Subcutaneous abdominal adipose tissue (tissue), 5 donors: ENCODE measurements around the gene PRELID1.

Source experiments
- H3K27ac ChIP-seq: one replicate; pipeline ENCODE4 v1.7.0; 2013; ENCODE audit warnings: low read depth, mild to moderate bottlenecking, inconsistent platforms, low read length, moderate library complexity
- H3K27me3 ChIP-seq, 5 donors: one replicate each; pipeline ENCODE4 v1.7.0; 2013; ENCODE audit warnings: low read length in 5 of 5, inconsistent platforms in 1 of 5; ENCODE audit not compliant: control insufficient read depth in 5 of 5, insufficient read depth in 4 of 5
- H3K36me3 ChIP-seq, 5 donors: one replicate each; pipeline ENCODE4 v1.7.0; 2013; ENCODE audit warnings: low read length in 5 of 5; ENCODE audit not compliant: control insufficient read depth in 5 of 5, insufficient read depth in 5 of 5
- H3K4me1 ChIP-seq, 5 donors: one replicate each; pipeline ENCODE4 v1.7.0; 2013; ENCODE audit warnings: low read length in 5 of 5, mild to moderate bottlenecking in 3 of 5, moderate library complexity in 1 of 5; ENCODE audit not compliant: control insufficient read depth in 5 of 5, insufficient read depth in 5 of 5
- H3K4me3 ChIP-seq, 5 donors: one replicate each; pipeline ENCODE4 v1.7.0; 2013; ENCODE audit warnings: low read length in 5 of 5, low read depth in 1 of 5
- H3K9ac ChIP-seq, 5 donors: one replicate each; pipeline ENCODE4 v1.7.0; 2013; ENCODE audit warnings: low read length in 5 of 5, mild to moderate bottlenecking in 4 of 5, moderate library complexity in 3 of 5
- H3K9me3 ChIP-seq, 5 donors: one replicate each; pipeline ENCODE4 v1.7.0; 2013; ENCODE audit warnings: low read length in 5 of 5; ENCODE audit not compliant: control insufficient read depth in 5 of 5
- donor health status: healthy.
- donor health status: healthy.
- donor health status: healthy.
- donor health status: healthy.
- donor health status: healthy.

PRELID1 gene

DNA sequence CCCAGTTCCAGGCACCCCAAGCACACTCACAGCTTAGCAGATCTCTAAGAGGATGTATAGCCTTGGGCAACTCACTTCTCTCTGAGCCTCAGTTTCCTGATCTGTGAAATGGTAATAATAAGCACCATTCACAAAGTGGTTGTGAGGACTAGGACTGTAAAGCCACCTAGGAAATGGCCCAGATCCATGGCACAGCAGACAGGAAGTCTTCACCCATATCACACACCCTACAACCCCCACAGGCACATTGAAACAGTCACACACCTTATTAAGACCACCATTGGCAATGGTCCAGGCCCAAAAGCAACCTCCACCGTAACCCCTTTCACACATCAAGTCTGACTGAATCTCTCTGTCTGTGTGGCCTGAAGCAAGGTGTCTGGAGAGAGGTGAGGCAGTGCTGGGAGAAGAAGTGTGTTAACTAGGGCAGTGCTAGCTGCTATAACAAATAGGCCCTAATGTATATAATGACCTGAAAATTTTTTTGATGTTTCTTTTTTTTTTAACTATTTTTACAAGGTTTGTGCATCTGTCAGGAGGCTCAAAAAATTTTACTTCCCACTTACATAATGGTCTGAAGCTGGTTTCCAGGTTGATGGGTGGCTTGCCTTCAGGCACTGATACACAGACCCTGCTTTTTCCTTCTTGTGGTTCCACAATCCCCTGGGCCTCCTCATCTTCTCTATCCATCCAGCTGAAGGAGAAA, 51.7 kb downstream of the PRELID1 start:
- H3K27ac ChIP-seq: no peak overlapping the region
- H3K9ac ChIP-seq: no peak overlapping the region
- peaks cover 0 to 3% (median 0%) of the 10 kb centered on the region in 5 donors for H3K9me3 ChIP-seq

DNA sequence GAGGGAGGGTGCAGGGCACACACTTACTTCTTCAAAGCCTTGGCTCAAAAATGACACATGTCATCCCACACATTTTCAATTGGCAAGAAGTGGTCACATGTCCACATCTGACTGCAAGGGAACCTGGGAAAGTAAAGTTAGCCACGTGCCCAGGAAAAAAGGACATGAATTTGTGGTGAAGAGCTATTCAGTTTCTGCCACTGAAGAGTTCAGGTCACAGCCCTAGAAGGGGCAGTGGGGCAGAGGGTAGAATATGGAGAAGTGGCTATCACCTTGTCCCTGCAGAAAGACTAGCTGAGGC, 52.2 kb downstream of the PRELID1 start:
- H3K9me3 ChIP-seq: peaks cover 0 to 3% (median 0%) of the 10 kb centered on the region in 5 donors
- no peaks in the 10 kb centered on the region for H3K36me3 ChIP-seq
- H3K27me3 ChIP-seq: peaks cover 0 to 12% (median 9%) of the 10 kb centered on the region in 5 donors
- no peak overlapping the region for H3K9ac ChIP-seq
- no peak overlapping the region for H3K4me3 ChIP-seq
- H3K4me1 ChIP-seq: peaks cover 2 to 43% (median 28%) of the 10 kb centered on the region in 5 donors
- H3K27ac ChIP-seq: no peak overlapping the region

More for the DNA sequence above, 51.7 kb downstream of the PRELID1 start:
- H3K36me3 ChIP-seq: no peaks in the 10 kb centered on the region
- H3K4me3 ChIP-seq: no peak overlapping the region
- peaks cover 0 to 12% (median 9%) of the 10 kb centered on the region in 5 donors for H3K27me3 ChIP-seq
- H3K4me1 ChIP-seq: peaks cover 5 to 48% (median 33%) of the 10 kb centered on the region in 5 donors
